ENCODE measurements around the gene CDH13.

CDH13 gene

DNA sequence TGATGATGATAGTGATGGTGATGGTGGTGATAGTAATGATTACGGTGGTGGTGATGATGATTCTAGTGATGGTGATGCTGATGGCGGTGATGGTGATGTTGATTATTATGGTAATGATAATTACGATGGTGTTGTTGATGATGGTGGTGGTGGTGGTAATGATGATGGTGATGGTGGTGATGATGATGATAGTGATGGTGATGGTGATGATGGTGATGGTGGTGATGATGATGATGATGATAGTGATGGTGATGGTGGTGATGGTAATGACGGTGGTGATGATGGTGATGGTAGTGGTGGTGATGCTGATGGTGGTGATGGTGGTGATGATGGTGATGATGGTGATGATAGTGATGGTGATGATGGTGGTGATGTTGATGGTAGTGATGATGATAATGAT is 370.0 kb downstream of the CDH13 start:
- Histone ChIP-seq H3K27me3 (replicated peaks; ENCODE audit: control insufficient read depth, insufficient read depth, low read length) (no peaks in the 10 kb centered on the region), H3K36me3 (ENCODE audit: control insufficient read depth, insufficient read depth, low read length) (no peaks in the 10 kb centered on the region), H3K4me3 (replicated peaks; ENCODE audit: low read depth, low read length) (no peak overlapping the region)
- DNase-seq (ENCODE audit: extremely low read depth, insufficient read length) = no peak
- TF ChIP-seq, protein P1, sequence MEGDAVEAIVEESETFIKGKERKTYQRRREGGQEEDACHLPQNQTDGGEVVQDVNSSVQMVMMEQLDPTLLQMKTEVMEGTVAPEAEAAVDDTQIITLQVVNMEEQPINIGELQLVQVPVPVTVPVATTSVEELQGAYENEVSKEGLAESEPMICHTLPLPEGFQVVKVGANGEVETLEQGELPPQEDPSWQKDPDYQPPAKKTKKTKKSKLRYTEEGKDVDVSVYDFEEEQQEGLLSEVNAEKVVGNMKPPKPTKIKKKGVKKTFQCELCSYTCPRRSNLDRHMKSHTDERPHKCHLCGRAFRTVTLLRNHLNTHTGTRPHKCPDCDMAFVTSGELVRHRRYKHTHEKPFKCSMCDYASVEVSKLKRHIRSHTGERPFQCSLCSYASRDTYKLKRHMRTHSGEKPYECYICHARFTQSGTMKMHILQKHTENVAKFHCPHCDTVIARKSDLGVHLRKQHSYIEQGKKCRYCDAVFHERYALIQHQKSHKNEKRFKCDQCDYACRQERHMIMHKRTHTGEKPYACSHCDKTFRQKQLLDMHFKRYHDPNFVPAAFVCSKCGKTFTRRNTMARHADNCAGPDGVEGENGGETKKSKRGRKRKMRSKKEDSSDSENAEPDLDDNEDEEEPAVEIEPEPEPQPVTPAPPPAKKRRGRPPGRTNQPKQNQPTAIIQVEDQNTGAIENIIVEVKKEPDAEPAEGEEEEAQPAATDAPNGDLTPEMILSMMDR (IDR thresholded peaks at IDR 0.05; ENCODE audit: insufficient read depth, low read length, poor library complexity, severe bottlenecking) = no peak

DNA sequence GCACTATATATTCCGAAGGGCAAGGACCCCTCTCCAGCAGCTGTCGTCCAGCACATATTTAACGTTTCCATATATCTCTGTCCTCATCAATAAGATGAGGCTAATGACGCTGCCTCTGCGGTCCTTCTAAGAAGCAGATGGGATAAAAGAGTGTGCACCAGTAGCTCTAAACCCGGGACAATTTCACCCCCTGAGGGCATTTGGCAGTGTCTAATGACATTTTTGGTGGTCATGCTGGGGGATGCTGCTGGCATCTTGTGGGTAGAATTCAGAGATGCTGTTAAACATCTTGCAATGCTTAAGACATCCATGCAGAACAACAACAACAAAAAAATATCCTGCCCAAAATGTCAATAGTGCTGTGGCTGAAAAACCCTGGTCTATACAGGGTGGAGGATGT is 372.9 kb downstream of the CDH13 start:
- Histone ChIP-seq H3K4me3 (replicated peaks; ENCODE audit: low read depth, low read length) (no peak overlapping the region), H3K27me3 (replicated peaks; ENCODE audit: control insufficient read depth, insufficient read depth, low read length) (no peaks in the 10 kb centered on the region), H3K36me3 (ENCODE audit: control insufficient read depth, insufficient read depth, low read length) (no peaks in the 10 kb centered on the region)
- TF ChIP-seq, protein P1 (IDR thresholded peaks at IDR 0.05; ENCODE audit: insufficient read depth, low read length, poor library complexity, severe bottlenecking) = no peak
- no peak for DNase-seq (ENCODE audit: extremely low read depth, insufficient read length)

DNA sequence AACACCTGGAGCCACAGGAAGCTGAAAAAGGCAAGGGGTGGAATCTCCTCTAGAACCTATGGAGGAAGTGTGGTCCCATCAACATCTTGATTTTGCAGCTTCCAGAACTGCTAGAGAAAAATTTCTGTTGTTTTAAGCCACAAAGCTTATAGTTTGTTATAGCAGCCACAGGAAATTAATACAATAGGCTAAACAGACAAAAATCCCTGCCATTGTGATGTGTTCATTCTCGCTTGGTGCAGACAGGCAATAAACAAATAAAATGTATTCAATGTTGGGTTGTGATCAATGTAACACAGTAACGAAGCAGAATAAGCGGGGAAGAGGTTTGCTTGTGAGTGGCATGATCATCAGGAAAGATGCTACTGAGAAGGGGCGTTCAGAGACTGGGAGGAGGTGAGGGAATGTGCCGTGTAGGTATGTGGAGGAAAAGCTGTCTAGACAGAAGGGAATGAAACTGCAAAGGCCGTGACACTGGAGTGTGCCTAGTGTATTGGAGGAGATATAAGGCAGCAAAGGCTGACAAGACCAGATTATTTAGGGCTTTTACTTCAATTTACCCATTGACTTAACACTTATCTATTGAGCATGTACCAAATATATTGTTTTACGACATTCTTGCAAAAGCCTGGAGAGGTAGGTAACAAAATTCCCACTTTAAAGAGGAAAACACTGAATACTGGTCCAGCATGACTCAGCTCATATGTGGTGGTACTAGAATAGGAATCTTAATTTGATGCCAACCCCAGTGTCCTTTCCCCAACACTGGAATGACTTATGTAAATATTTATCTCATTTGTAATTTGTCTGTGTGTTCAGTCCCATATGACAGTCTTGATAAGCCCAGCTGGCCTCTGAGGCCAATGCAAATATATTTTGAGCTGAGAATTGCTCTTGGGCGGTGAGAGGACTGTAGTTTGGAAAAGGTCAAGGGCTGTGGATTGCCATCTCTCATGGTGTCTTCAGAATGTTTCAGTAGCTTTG is 375.9 kb downstream of the CDH13 start:
- Histone ChIP-seq H3K4me3 (replicated peaks; ENCODE audit: low read depth, low read length) (no peak overlapping the region), H3K36me3 (ENCODE audit: control insufficient read depth, insufficient read depth, low read length) (no peaks in the 10 kb centered on the region), H3K27me3 (replicated peaks; ENCODE audit: control insufficient read depth, insufficient read depth, low read length) (no peaks in the 10 kb centered on the region)
- TF ChIP-seq, protein P1 (IDR thresholded peaks at IDR 0.05; ENCODE audit: insufficient read depth, low read length, poor library complexity, severe bottlenecking) = no peak
- no peak for DNase-seq (ENCODE audit: extremely low read depth, insufficient read length)

DNA sequence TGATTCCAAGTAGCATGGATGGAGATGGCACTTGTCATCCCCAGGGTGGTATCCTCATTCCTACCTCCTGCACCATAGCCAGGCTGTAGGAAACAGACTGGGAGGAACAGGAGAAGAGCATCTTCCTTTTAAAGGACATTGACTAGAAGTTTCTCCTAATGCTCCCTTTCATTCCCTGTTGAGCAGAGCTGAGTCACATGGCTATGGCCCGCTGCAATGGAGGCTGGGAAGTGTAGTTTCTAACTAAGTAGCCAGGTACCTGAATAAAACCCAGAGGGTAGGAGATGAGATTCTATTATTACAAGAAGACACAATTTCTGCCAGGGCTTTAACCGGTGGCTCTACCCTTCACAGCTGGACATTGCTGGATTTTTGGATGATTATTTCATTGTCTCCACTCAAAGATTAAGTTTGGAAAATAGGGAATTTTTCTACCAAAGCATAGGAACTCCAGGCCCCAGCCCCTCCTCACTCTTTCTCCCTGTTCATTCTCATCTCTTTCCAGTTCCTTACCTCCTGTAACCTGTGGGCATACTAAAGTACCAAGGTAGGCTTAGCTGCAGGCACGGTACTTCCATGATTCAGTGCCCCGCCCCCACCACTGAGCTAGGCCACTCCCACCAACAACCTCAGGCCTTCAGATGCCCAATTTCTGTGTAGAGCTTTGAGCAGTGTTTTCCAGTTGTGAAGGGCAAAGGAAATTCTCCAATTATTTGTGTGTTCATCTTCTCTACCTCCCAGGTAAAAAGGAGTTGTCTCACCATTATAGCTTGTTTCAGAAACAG is 378.3 kb downstream of the CDH13 start:
- Histone ChIP-seq H3K36me3 (ENCODE audit: control insufficient read depth, insufficient read depth, low read length) (no peaks in the 10 kb centered on the region), H3K4me3 (replicated peaks; ENCODE audit: low read depth, low read length) (no peak overlapping the region), H3K27me3 (replicated peaks; ENCODE audit: control insufficient read depth, insufficient read depth, low read length) (no peaks in the 10 kb centered on the region)
- TF ChIP-seq, protein P1 (IDR thresholded peaks at IDR 0.05; ENCODE audit: insufficient read depth, low read length, poor library complexity, severe bottlenecking) = no peak
- DNase-seq (ENCODE audit: extremely low read depth, insufficient read length) = no peak

DNA sequence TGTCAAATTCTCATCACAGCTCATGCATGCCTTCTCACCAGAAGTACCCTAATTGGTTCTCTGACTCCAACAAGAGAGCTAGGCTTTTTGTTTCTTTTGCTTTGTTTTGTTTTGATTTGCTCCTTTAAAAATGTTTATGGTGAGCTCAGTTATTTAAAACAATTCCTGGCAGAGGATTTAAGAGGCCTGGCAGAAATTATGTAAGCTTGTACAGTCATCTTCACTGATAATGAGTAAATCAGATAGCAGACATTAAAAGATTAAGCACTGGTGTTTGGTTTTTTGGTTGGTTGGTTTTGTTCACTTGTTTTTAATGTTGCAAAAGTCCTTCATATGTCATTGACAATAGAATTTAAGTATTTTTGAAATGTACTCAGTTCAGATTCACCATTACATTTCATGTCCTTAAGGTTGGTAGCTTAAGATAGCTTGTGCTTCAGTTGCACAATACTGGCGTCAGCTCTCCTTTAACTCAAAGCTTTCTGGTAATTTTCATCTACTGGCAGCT is 378.9 kb downstream of the CDH13 start:
- TF ChIP-seq, protein P1 (IDR thresholded peaks at IDR 0.05; ENCODE audit: insufficient read depth, low read length, poor library complexity, severe bottlenecking) = no peak
- H3K27me3 ChIP-seq (replicated peaks; ENCODE audit: control insufficient read depth, insufficient read depth, low read length) = no peaks in the 10 kb centered on the region
- no peaks in the 10 kb centered on the region for H3K36me3 ChIP-seq (ENCODE audit: control insufficient read depth, insufficient read depth, low read length)
- DNase-seq (ENCODE audit: extremely low read depth, insufficient read length) = no peak
- no peak overlapping the region for H3K4me3 ChIP-seq (replicated peaks; ENCODE audit: low read depth, low read length)
